Limb (tissue), 2 donors: Measurements from ENCODE around the gene UVSSA.
"Not testable (repeated sequence)": the region's sequence is repeated elsewhere in the genome, so short reads cannot be mapped to it uniquely, and the experiment has no call there.

Experiments used
- DNase-seq, 2 donors: peaks; one replicate each; pipeline ENCODE4 v3.0.0-alpha.2; 2016; ENCODE audit errors: extremely low spot score in 2 of 2

UVSSA gene

GRCh38 chr4:1330761-1331590 lies 16.0 kb upstream of the UVSSA start:
- DNase-seq = no peak

- DNase-seq = no peak
These were observed 15.2 kb upstream of the UVSSA start for GRCh38 chr4:1331591-1332353.

- no peak for DNase-seq
These were observed 14.3 kb upstream of the UVSSA start for GRCh38 chr4:1332686-1333085.

- DNase-seq = no peak
These were observed 13.8 kb upstream of the UVSSA start for GRCh38 chr4:1333256-1333655.

- DNase-seq = not testable (repeated sequence)
These were observed 13.0 kb upstream of the UVSSA start for GRCh38 chr4:1333851-1334578.

GRCh38 chr4:1334579-1334895 lies 12.5 kb upstream of the UVSSA start:
- DNase-seq = no peak

- not testable (repeated sequence) for DNase-seq
These were observed 11.7 kb upstream of the UVSSA start for GRCh38 chr4:1335193-1335883.

- no peak for DNase-seq
These were observed 10.9 kb upstream of the UVSSA start for GRCh38 chr4:1336088-1336491.

GRCh38 chr4:1337376-1337831 lies 9.6 kb upstream of the UVSSA start:
- no peak for DNase-seq

GRCh38 chr4:1337951-1338751 lies 8.9 kb upstream of the UVSSA start:
- DNase-seq = no peak

GRCh38 chr4:1338752-1339414 lies 8.1 kb upstream of the UVSSA start:
- no peak for DNase-seq

- no peak for DNase-seq
These were observed 7.5 kb upstream of the UVSSA start for GRCh38 chr4:1339489-1339888.

- no peak for DNase-seq
These were observed 6.7 kb upstream of the UVSSA start for GRCh38 chr4:1340181-1340747.

GRCh38 chr4:1340861-1341260 lies 6.1 kb upstream of the UVSSA start:
- no peak for DNase-seq

- no peak for DNase-seq
These were observed 5.0 kb upstream of the UVSSA start for GRCh38 chr4:1342003-1342402.

GRCh38 chr4:1344696-1345095 lies 2.3 kb upstream of the UVSSA start:
- DNase-seq = no peak

GRCh38 chr4:1345903-1346780 lies 866 bp upstream of the UVSSA start:
- peak; percentile 49 to 78 for DNase-seq

- peak in 1 of 2 donors; percentile 81 for DNase-seq
These were observed 429 bp downstream of the UVSSA start for GRCh38 chr4:1347410-1347864.
